CD14-positive monocyte (primary cell): Measurements from ENCODE around the gene ABCC12. TPM values are rescaled to one million over a fixed set of nuclear protein-coding genes. Genes with fewer than 3 reads are reported as not detected.

Source experiments
- DNase-seq, 3 donors: peaks; one replicate each; pipeline ENCODE4 v3.0.0-alpha.2; 2011 to 2022
- H2AFZ ChIP-seq: 2 replicates; pipeline ENCODE4 v1.6.0; 2012; ENCODE audit warnings: mild to moderate bottlenecking, low read depth, low read length, inconsistent platforms; ENCODE audit not compliant: insufficient read depth, poor library complexity, severe bottlenecking
- H3K27ac ChIP-seq, 2 donors: 1 replicate in 1 of 2; 2 replicates in 1 of 2; pipeline ENCODE4 v1.5.1; 2012 to 2013; ENCODE audit warnings: low read length in 2 of 2, control low read depth in 1 of 2, inconsistent platforms in 1 of 2, low read depth in 1 of 2, mild to moderate bottlenecking in 1 of 2
- H3K27me3 ChIP-seq, 2 donors: one replicate each; pipeline versions ENCODE4 v1.6.0 to v1.6.1; 2011 to 2013; ENCODE audit warnings: low read length in 2 of 2; ENCODE audit not compliant: control insufficient read depth in 2 of 2, insufficient read depth in 2 of 2
- H3K36me3 ChIP-seq, 2 donors: replicated peaks in 1 of 2; 1 replicate in 1 of 2; 2 replicates in 1 of 2; pipeline versions ENCODE4 v1.5.1 to v1.6.1; 2012 to 2013; ENCODE audit warnings: low read length in 2 of 2, control low read depth in 1 of 2, inconsistent platforms in 1 of 2, mild to moderate bottlenecking in 1 of 2; ENCODE audit not compliant: insufficient read depth in 2 of 2, control insufficient read depth in 1 of 2
- H3K4me1 ChIP-seq, 2 donors: 1 replicate in 1 of 2; 2 replicates in 1 of 2; pipeline versions ENCODE4 v1.5.1 to v1.6.1; 2012 to 2013; ENCODE audit warnings: low read length in 2 of 2, control low read depth in 1 of 2, inconsistent platforms in 1 of 2, mild to moderate bottlenecking in 1 of 2, moderate library complexity in 1 of 2; ENCODE audit not compliant: insufficient read depth in 2 of 2, control insufficient read depth in 1 of 2
- H3K4me2 ChIP-seq: replicated peaks from 2 replicates; pipeline ENCODE3; 2012; ENCODE audit warnings: low read length, moderate library complexity, mild to moderate bottlenecking; ENCODE audit not compliant: poor library complexity, severe bottlenecking; ENCODE audit errors: extremely low read depth
- H3K4me3 ChIP-seq, 3 experiments: fragments of 200-600 bp in 1 of 3; sonication (generic) in 1 of 3; replicated peaks in 1 of 3; 1 replicate in 2 of 3; 2 replicates in 1 of 3; pipeline ENCODE4 v1.5.1; 2011 to 2013; ENCODE audit warnings: low read length in 3 of 3, mild to moderate bottlenecking in 3 of 3, control low read depth in 2 of 3, low read depth in 2 of 3, inconsistent platforms in 1 of 3, moderate library complexity in 1 of 3
- H3K79me2 ChIP-seq: 2 replicates; pipeline ENCODE4 v1.6.0; 2012; ENCODE audit warnings: mild to moderate bottlenecking, control low read depth, inconsistent platforms, low read length, moderate library complexity; ENCODE audit not compliant: insufficient read depth
- H3K9ac ChIP-seq: 2 replicates; pipeline ENCODE4 v1.6.0; 2017; ENCODE audit warnings: low read length, mild to moderate bottlenecking; ENCODE audit not compliant: insufficient read depth, poor library complexity, severe bottlenecking
- H3K9me3 ChIP-seq, 2 donors: replicated peaks in 1 of 2; 1 replicate in 1 of 2; 2 replicates in 1 of 2; pipeline versions ENCODE4 v1.5.1 to v1.6.1; 2012 to 2013; ENCODE audit warnings: low read length in 2 of 2, control low read depth in 1 of 2; ENCODE audit not compliant: control insufficient read depth in 1 of 2, insufficient read depth in 1 of 2
- H4K20me1 ChIP-seq: 2 replicates; pipeline ENCODE4 v1.6.0; 2012; ENCODE audit warnings: mild to moderate bottlenecking, low read length, control low read depth, moderate library complexity; ENCODE audit not compliant: insufficient read depth
- H3K27ac Mint-ChIP-seq, 7 donors: one replicate each; pipeline ENCODE4 v1.8.0; 2020; ENCODE audit warnings: mild to moderate bottlenecking in 7 of 7, mixed read lengths in 7 of 7, moderate library complexity in 6 of 7, inconsistent platforms in 2 of 7
- H3K27me3 Mint-ChIP-seq, 3 donors: one replicate each; pipeline ENCODE4 v1.8.0; 2021 to 2022; ENCODE audit warnings: low read depth in 3 of 3, mild to moderate bottlenecking in 3 of 3, mixed read lengths in 3 of 3, moderate library complexity in 3 of 3, inconsistent platforms in 1 of 3
- H3K36me3 Mint-ChIP-seq, 2 donors: one replicate each; pipeline ENCODE4 v1.8.0; 2020; ENCODE audit warnings: mixed read lengths in 2 of 2, inconsistent platforms in 1 of 2, mild to moderate bottlenecking in 1 of 2
- H3K4me1 Mint-ChIP-seq: one replicate; pipeline ENCODE4 v1.8.0; 2020; ENCODE audit warnings: mild to moderate bottlenecking, mixed read lengths
- H3K4me3 Mint-ChIP-seq, 2 donors: one replicate each; pipeline ENCODE4 v1.8.0; 2020; ENCODE audit warnings: mild to moderate bottlenecking in 2 of 2, mixed read lengths in 2 of 2, moderate library complexity in 1 of 2
- H3K9me3 Mint-ChIP-seq, 7 donors: one replicate each; pipeline ENCODE4 v1.8.0; 2020 to 2022; ENCODE audit warnings: mixed read lengths in 7 of 7, mild to moderate bottlenecking in 6 of 7, moderate library complexity in 6 of 7, inconsistent platforms in 2 of 7
- WGBS: methylation state at CpG from one replicate; pipeline ENCODE4 v1.1.5; 2013; ENCODE audit warnings: missing lambda C conversion rate; ENCODE audit not compliant: insufficient coverage; 5-methylcytosine and 5-hydroxymethylcytosine counted together
- intact Hi-C, 2 donors: fragments of 100-400 bp; cut with micrococcal nuclease; formaldehyde crosslinking; loops; one replicate each; pipeline versions ENCODE4 v1.15.0 to v1.15.1; 2023
- polyA plus RNA-seq, 3 donors: library from polyadenylated mRNA; depleted of rRNA in 1 of 3; unstranded in 2 of 3; stranded (reverse) in 1 of 3; fragments of 300-500 nt in 2 of 3; fragments of >200 nt in 1 of 3; fragmentation: Illumina TruSeq in 2 of 3; gene quantifications; 1 replicate in 2 of 3; 2 replicates in 1 of 3; pipeline ENCODE4 v1.2.3, GENCODE V29; 2012 to 2021
- TF ChIP-seq, protein P1 (sequence below): fragments of 200-600 bp; IDR thresholded peaks from one replicate; pipeline ENCODE4 v1.8.0; 2022; ENCODE audit warnings: antibody characterized with exemption, mild to moderate bottlenecking

The ABCC12 gene
- polyA plus RNA-seq, 3 donors: not detected

DNA sequence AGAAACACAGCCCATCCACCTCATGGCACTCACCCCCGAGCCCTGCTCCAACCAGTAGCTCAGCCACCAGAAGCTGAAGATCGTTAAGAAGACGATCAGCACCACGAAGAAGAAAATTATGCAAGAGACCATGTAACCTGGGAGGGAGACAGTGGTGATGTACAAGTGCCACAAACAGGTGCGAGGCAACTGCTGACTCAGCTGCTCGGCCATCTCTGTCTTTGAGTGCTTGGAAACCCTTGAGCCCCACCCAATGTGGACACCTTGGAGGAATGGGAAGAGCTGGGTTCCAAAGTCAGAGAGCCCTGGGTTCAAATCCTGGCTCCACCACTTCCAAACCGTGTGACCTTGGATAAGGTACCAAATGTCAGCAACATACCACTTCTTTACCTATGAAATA lies 38.1 kb upstream of the ABCC12 start:
- Mint-ChIP-seq H3K36me3 (no peaks in the 10 kb centered on the region), H3K27me3 (peaks cover 0 to 6% (median 0%) of the 10 kb centered on the region in 3 donors), H3K4me1 (peaks cover 16% of the 10 kb centered on the region), H3K9me3 (peaks cover 0 to 4% (median 0%) of the 10 kb centered on the region in 7 donors), H3K27ac (no peak overlapping the region), H3K4me3 (no peak overlapping the region)
- H3K36me3 ChIP-seq: no peaks in the 10 kb centered on the region
- H3K4me3 ChIP-seq: no peak overlapping the region
- intact Hi-C loops: no loop called here
- WGBS: 83% methylated on average over 5 of the region's 7 CpGs
- H3K9ac ChIP-seq: no peak overlapping the region
- TF ChIP-seq, protein P1, sequence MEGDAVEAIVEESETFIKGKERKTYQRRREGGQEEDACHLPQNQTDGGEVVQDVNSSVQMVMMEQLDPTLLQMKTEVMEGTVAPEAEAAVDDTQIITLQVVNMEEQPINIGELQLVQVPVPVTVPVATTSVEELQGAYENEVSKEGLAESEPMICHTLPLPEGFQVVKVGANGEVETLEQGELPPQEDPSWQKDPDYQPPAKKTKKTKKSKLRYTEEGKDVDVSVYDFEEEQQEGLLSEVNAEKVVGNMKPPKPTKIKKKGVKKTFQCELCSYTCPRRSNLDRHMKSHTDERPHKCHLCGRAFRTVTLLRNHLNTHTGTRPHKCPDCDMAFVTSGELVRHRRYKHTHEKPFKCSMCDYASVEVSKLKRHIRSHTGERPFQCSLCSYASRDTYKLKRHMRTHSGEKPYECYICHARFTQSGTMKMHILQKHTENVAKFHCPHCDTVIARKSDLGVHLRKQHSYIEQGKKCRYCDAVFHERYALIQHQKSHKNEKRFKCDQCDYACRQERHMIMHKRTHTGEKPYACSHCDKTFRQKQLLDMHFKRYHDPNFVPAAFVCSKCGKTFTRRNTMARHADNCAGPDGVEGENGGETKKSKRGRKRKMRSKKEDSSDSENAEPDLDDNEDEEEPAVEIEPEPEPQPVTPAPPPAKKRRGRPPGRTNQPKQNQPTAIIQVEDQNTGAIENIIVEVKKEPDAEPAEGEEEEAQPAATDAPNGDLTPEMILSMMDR: no peak
- no peaks in the 10 kb centered on the region for H3K27me3 ChIP-seq
- no peak overlapping the region for H3K27ac ChIP-seq
- H3K79me2 ChIP-seq: no peaks in the 10 kb centered on the region
- H3K4me1 ChIP-seq: peaks cover 10 to 22% of the 10 kb centered on the region in 2 donors
- no peaks in the 10 kb centered on the region for H3K9me3 ChIP-seq
- H4K20me1 ChIP-seq: no peaks in the 10 kb centered on the region
- H3K4me2 ChIP-seq: no peak overlapping the region
- no peak for DNase-seq
- no peak overlapping the region for H2AFZ ChIP-seq

- no peaks in the 10 kb centered on the region for H4K20me1 ChIP-seq
- no peaks in the 10 kb centered on the region for H3K9me3 ChIP-seq
- peak overlapping the region; percentile 41 for H3K4me2 ChIP-seq
- no peaks in the 10 kb centered on the region for H3K79me2 ChIP-seq
- intact Hi-C loops: no loop called here
- TF ChIP-seq, protein P1: no peak
- H3K4me3 Mint-ChIP-seq: peak overlapping the region in 1 of 2 donors; percentile 73
- H3K27ac ChIP-seq: peak overlapping the region; percentile 38 to 75
- peak; percentile 82 to 91 (median 86) for DNase-seq
- H3K27ac Mint-ChIP-seq: peak overlapping the region; percentile 86 to 96 (median 92)
- WGBS: 41% methylated on average over 5 of the region's 6 CpGs
- peaks cover 37% of the 10 kb centered on the region for H3K4me1 Mint-ChIP-seq
- H3K4me3 ChIP-seq: peak overlapping the region in 1 of 3 experiments; percentile 38
- no peaks in the 10 kb centered on the region for H3K27me3 ChIP-seq
- peaks cover 0 to 2% (median 0%) of the 10 kb centered on the region in 3 donors for H3K27me3 Mint-ChIP-seq
- no peak overlapping the region for H3K9ac ChIP-seq
- peaks cover 0 to 3% of the 10 kb centered on the region in 2 donors for H3K36me3 Mint-ChIP-seq
- H2AFZ ChIP-seq: peak overlapping the region; percentile 17
- peaks cover 26 to 28% of the 10 kb centered on the region in 2 donors for H3K4me1 ChIP-seq
- H3K36me3 ChIP-seq: no peaks in the 10 kb centered on the region
- H3K9me3 Mint-ChIP-seq: peaks cover 0 to 3% (median 0%) of the 10 kb centered on the region in 7 donors
Observed at GRCh38 chr16:48188449-48189102, 32.8 kb upstream of the ABCC12 start.
